ENCODE measurements around the gene LAMB4. TPM values are rescaled to one million over a fixed set of nuclear protein-coding genes. Genes with fewer than 3 reads are reported as not detected.

Gene LAMB4
- total and polyA plus RNA-seq, 2 donors from 2014 or later: 1.2 to 5.4 TPM

- TF ChIP-seq, protein P1, sequence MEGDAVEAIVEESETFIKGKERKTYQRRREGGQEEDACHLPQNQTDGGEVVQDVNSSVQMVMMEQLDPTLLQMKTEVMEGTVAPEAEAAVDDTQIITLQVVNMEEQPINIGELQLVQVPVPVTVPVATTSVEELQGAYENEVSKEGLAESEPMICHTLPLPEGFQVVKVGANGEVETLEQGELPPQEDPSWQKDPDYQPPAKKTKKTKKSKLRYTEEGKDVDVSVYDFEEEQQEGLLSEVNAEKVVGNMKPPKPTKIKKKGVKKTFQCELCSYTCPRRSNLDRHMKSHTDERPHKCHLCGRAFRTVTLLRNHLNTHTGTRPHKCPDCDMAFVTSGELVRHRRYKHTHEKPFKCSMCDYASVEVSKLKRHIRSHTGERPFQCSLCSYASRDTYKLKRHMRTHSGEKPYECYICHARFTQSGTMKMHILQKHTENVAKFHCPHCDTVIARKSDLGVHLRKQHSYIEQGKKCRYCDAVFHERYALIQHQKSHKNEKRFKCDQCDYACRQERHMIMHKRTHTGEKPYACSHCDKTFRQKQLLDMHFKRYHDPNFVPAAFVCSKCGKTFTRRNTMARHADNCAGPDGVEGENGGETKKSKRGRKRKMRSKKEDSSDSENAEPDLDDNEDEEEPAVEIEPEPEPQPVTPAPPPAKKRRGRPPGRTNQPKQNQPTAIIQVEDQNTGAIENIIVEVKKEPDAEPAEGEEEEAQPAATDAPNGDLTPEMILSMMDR (IDR thresholded peaks at IDR 0.05; ENCODE audit: borderline replicate concordance, extremely low read depth, insufficient read depth): no peak
- Histone ChIP-seq H3K27ac (ENCODE audit: low read depth in 2 of 2, low read length in 2 of 2) (no peak overlapping the region), H3K27me3 (ENCODE audit: control insufficient read depth, insufficient read depth, low read length) (no peaks in the 10 kb centered on the region), H3K9me3 (ENCODE audit: control insufficient read depth in 2 of 3, insufficient read depth in 1 of 3, low read length in 3 of 3) (no peaks in the 10 kb centered on the region), H3K4me1 (ENCODE audit: control insufficient read depth in 2 of 3, insufficient read depth in 2 of 3, low read depth in 1 of 3, low read length in 3 of 3) (no peaks in the 10 kb centered on the region), H3K4me3 (ENCODE audit: low read length in 3 of 3) (no peak overlapping the region), H3K36me3 (ENCODE audit: control insufficient read depth in 2 of 3, insufficient read depth in 3 of 3, low read length in 3 of 3) (no peaks in the 10 kb centered on the region), H3K9ac (ENCODE audit: low read length in 3 of 3) (no peak overlapping the region)
- intact Hi-C loops (cut with DNase I): no loop called here
- no peak for DNase-seq
- no peak for FAIRE-seq
These were observed 10.0 kb downstream of the LAMB4 start for GRCh38 chr7:108120196-108120595.

- no peak for DNase-seq
- Histone ChIP-seq H3K27ac (ENCODE audit: low read depth in 2 of 2, low read length in 2 of 2) (no peak overlapping the region), H3K4me1 (ENCODE audit: control insufficient read depth in 2 of 3, insufficient read depth in 2 of 3, low read depth in 1 of 3, low read length in 3 of 3) (no peaks in the 10 kb centered on the region)
These were observed 11.2 kb downstream of the LAMB4 start for GRCh38 chr7:108118959-108119358.

DNA sequence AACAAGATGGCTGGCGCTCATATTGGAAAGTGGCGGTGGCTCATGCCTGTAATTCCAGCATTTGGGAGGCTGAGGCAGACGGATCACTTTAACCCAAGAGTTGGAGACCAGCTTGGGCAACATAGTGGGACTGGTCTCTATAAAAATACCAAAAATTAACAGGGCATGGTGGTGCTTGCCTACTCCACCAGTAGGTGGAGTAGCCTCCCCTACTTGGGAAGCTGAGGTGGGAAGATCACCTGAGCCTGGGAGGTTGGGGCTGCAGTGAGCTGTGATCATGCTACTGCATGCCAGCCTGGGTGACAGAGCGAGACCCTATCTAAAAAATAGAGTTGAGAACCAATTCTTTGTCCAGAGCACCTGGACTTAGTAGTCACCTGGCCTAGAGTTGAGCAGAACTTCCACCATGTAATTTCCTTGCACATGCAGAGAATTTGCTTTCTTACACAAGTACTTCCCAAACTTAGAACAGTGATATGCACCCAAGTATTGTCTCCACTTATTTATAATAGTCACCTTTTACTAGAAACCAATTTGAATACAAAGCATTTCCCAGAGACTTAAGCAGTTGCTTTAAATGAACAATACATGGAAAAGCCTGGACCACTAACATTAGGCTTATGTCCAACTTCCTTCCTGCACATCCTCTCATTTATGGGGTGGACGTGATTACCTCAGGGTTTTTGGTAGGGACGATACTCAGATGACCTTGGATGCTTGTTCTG is 15.9 kb downstream of the LAMB4 start:
- H3K27ac ChIP-seq (ENCODE audit: low read depth in 2 of 2, low read length in 2 of 2): no peak overlapping the region
- DNase-seq (no peak), FAIRE-seq (no peak)

More at GRCh38 chr7:108118959-108119358, 11.2 kb downstream of the LAMB4 start:
- intact Hi-C loops (cut with DNase I): no loop called here
- no peaks in the 10 kb centered on the region for H3K9me3 ChIP-seq (ENCODE audit: control insufficient read depth in 2 of 3, insufficient read depth in 1 of 3, low read length in 3 of 3)
- no peak overlapping the region for H3K9ac ChIP-seq (ENCODE audit: low read length in 3 of 3)
- TF ChIP-seq, protein P1 (IDR thresholded peaks at IDR 0.05; ENCODE audit: borderline replicate concordance, extremely low read depth, insufficient read depth): no peak
- H3K36me3 ChIP-seq (ENCODE audit: control insufficient read depth in 2 of 3, insufficient read depth in 3 of 3, low read length in 3 of 3): no peaks in the 10 kb centered on the region
- no peak overlapping the region for H3K4me3 ChIP-seq (ENCODE audit: low read length in 3 of 3)
- H3K27me3 ChIP-seq (ENCODE audit: control insufficient read depth, insufficient read depth, low read length): no peaks in the 10 kb centered on the region
- FAIRE-seq: no peak

More for the DNA sequence above, 15.9 kb downstream of the LAMB4 start:
- intact Hi-C loops (cut with DNase I): no loop called here
- TF ChIP-seq, protein P1 (IDR thresholded peaks at IDR 0.05; ENCODE audit: borderline replicate concordance, extremely low read depth, insufficient read depth): peak; percentile 70
- no peak overlapping the region for H3K9ac ChIP-seq (ENCODE audit: low read length in 3 of 3)
- H3K4me3 ChIP-seq (ENCODE audit: low read length in 3 of 3): no peak overlapping the region
- no peaks in the 10 kb centered on the region for H3K36me3 ChIP-seq (ENCODE audit: control insufficient read depth in 2 of 3, insufficient read depth in 3 of 3, low read length in 3 of 3)
- H3K9me3 ChIP-seq (ENCODE audit: control insufficient read depth in 2 of 3, insufficient read depth in 1 of 3, low read length in 3 of 3): no peaks in the 10 kb centered on the region
- H3K4me1 ChIP-seq (ENCODE audit: control insufficient read depth in 2 of 3, insufficient read depth in 2 of 3, low read depth in 1 of 3, low read length in 3 of 3): peaks cover 0 to 4% (median 3%) of the 10 kb centered on the region in 3 donors
- no peaks in the 10 kb centered on the region for H3K27me3 ChIP-seq (ENCODE audit: control insufficient read depth, insufficient read depth, low read length)
